Thymus (tissue), 11 donors: ENCODE data around the gene SETDB1. TPM values are rescaled to one million over a fixed set of nuclear protein-coding genes. Genes with fewer than 3 reads are reported as not detected.
"Not testable (repeated sequence)": the region's sequence is repeated elsewhere in the genome, so short reads cannot be mapped to it uniquely, and the experiment has no call there.

Source experiments
- DNase-seq, 9 donors: peaks; one replicate each; pipeline ENCODE4 v3.0.0-alpha.2; 2013; ENCODE audit warnings: low spot score in 9 of 9, low read depth in 6 of 9, missing footprints in 1 of 9
- H3K27ac ChIP-seq, 2 donors: one replicate each; pipeline ENCODE4 v1.5.1; 2013; ENCODE audit warnings: control low read depth in 1 of 2, low read depth in 1 of 2, low read length in 1 of 2, mild to moderate bottlenecking in 1 of 2, moderate library complexity in 1 of 2
- H3K27me3 ChIP-seq, 2 donors: one replicate each; pipeline ENCODE4 v1.5.1; 2013; ENCODE audit warnings: low read length in 1 of 2; ENCODE audit not compliant: control insufficient read depth in 2 of 2, insufficient read depth in 1 of 2
- H3K36me3 ChIP-seq, 2 donors: one replicate each; pipeline ENCODE4 v1.5.1; 2013; ENCODE audit warnings: low read length in 1 of 2, mild to moderate bottlenecking in 1 of 2, moderate library complexity in 1 of 2; ENCODE audit not compliant: control insufficient read depth in 2 of 2, insufficient read depth in 2 of 2
- H3K4me1 ChIP-seq, 2 donors: one replicate each; pipeline ENCODE4 v1.5.1; 2013; ENCODE audit warnings: low read length in 2 of 2; ENCODE audit not compliant: control insufficient read depth in 2 of 2, insufficient read depth in 2 of 2
- H3K4me3 ChIP-seq, 2 donors: one replicate each; pipeline ENCODE4 v1.5.1; 2013; ENCODE audit warnings: low read length in 2 of 2, control low read depth in 1 of 2, mild to moderate bottlenecking in 1 of 2
- H3K9me3 ChIP-seq, 2 donors: one replicate each; pipeline ENCODE4 v1.5.1; 2013; ENCODE audit warnings: low read length in 1 of 2, mild to moderate bottlenecking in 1 of 2; ENCODE audit not compliant: control insufficient read depth in 2 of 2, insufficient read depth in 1 of 2
- WGBS: extraction: QIAGEN DNeasy Blood & Tissue Kit; methylation state at CpG from one replicate; pipeline ENCODE4 v1.1.7; 2013; 5-methylcytosine and 5-hydroxymethylcytosine counted together
- polyA plus RNA-seq: library from polyadenylated mRNA; stranded (reverse); fragments of 200-250 nt; gene quantifications from one replicate; pipeline ENCODE4 v1.2.3, GENCODE V29; 2013
- total RNA-seq: library from RNA; stranded (reverse); fragments of 120-200 nt; gene quantifications from one replicate; pipeline ENCODE4 v1.2.4, GENCODE V29; 2013
- donor health status: healthy.

Gene SETDB1
- total and polyA plus RNA-seq, 2 donors, result 25.9 to 35.5 TPM

DNA sequence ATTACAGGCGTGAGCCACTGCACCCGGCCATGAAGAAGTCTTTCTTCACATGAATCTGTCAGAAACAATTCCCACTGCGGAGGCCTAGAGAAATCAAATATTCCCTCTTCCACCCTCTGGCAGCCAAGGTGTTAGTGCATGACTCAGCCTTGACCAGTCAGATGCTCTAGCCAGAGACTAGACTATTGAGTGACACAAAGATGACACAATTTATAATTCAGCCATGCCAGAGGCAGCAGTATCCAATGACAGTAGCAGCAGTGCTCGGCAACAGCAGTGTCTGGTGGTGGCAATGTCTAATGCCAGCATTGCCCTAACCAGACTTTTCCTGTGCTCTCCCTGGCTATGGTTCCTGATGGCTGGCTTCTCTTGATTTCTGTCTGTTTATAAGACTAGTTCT is 30.5 kb upstream of the SETDB1 start:
- no peaks in the 10 kb centered on the region for H3K9me3 ChIP-seq
- 96% methylated on average over 4 of the region's 4 CpGs for WGBS

GRCh38 chr1:150899795-150900194 is 26.4 kb upstream of the SETDB1 start:
- 98% methylated on average over 8 of the region's 8 CpGs for WGBS
- H3K4me3 ChIP-seq, H3K36me3 ChIP-seq, H3K4me1 ChIP-seq, H3K9me3 ChIP-seq, H3K27me3 ChIP-seq, DNase-seq, H3K27ac ChIP-seq: not testable (repeated sequence)

More for the DNA sequence above, 30.5 kb upstream of the SETDB1 start:
- no peaks in the 10 kb centered on the region for H3K27me3 ChIP-seq
- H3K4me1 ChIP-seq, result peaks cover 0 to under 1% of the 10 kb centered on the region in 2 donors
- H3K36me3 ChIP-seq, result no peaks in the 10 kb centered on the region
- no peak for DNase-seq
- H3K27ac ChIP-seq, result no peak overlapping the region
- no peak overlapping the region for H3K4me3 ChIP-seq

DNA sequence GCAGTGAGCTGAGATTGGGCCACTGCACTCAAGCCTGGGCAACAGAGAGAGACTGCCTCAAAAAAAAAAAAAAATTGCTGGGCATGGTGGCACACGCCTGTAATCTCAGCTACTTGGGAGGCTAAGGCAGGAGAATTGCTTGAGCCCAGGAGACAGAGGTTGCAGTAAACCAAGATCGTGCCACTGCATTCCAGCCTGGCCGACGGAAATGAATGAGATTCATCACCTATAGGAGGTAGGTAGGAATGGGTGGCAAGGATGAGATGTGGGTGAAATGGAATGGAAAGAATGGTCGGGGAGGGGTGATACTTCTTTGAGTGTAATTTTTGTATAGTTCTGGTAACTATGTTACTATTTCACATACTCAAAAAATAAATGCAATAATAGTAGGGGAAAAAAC is 23.8 kb upstream of the SETDB1 start:
- Histone ChIP-seq H3K27ac (no peak overlapping the region), H3K4me3 (no peak overlapping the region), H3K27me3 (no peaks in the 10 kb centered on the region), H3K9me3 (no peaks in the 10 kb centered on the region), H3K4me1 (no peaks in the 10 kb centered on the region), H3K36me3 (no peaks in the 10 kb centered on the region)
- WGBS, result 97% methylated on average over 5 of the region's 5 CpGs
- DNase-seq, result no peak

- no peak overlapping the region for H3K4me3 ChIP-seq
- WGBS, result 94% methylated on average over 1 of the region's 1 CpG
- DNase-seq, result no peak
- H3K9me3 ChIP-seq, result no peaks in the 10 kb centered on the region
- no peaks in the 10 kb centered on the region for H3K27me3 ChIP-seq
- H3K4me1 ChIP-seq, result no peaks in the 10 kb centered on the region
- no peak overlapping the region for H3K27ac ChIP-seq
- H3K36me3 ChIP-seq, result no peaks in the 10 kb centered on the region
Measured at GRCh38 chr1:150902751-150903150, 23.4 kb upstream of the SETDB1 start.

- no peak for DNase-seq
- Histone ChIP-seq H3K4me3 (no peak overlapping the region), H3K9me3 (peaks cover 0 to 2% of the 10 kb centered on the region in 2 donors), H3K27ac (no peak overlapping the region), H3K4me1 (no peaks in the 10 kb centered on the region), H3K36me3 (no peaks in the 10 kb centered on the region), H3K27me3 (no peaks in the 10 kb centered on the region)
- 94% methylated on average over 6 of the region's 6 CpGs for WGBS
Measured at GRCh38 chr1:150905301-150905700, 20.9 kb upstream of the SETDB1 start.

DNA sequence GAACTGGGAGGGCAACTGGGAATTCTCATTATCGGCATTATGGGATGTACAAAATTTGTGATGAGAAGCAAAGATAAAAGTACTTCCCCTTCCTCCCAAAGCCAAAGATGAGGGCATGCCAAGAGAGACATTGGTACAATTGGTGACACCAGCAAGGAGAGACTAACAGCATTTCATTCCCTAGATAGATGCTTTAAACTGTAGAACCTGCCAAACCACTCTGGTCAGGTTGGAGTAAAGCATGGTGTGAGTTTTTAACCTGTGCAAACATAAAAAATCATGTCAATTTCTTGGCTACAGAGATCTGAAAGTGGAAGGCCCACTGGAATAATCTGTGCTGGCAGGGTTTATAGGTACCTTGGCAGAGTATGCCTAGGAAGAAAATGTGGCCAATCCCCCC is 19.8 kb upstream of the SETDB1 start:
- Histone ChIP-seq H3K27ac (no peak overlapping the region), H3K4me3 (no peak overlapping the region), H3K27me3 (no peaks in the 10 kb centered on the region), H3K9me3 (peaks cover 0 to 2% of the 10 kb centered on the region in 2 donors), H3K4me1 (no peaks in the 10 kb centered on the region), H3K36me3 (no peaks in the 10 kb centered on the region)
- no peak for DNase-seq
- WGBS, result 92% methylated on average over 1 of the region's 1 CpG

- WGBS, result 99% methylated on average over 2 of the region's 2 CpGs
- Histone ChIP-seq H3K9me3 (peaks cover 0 to 2% of the 10 kb centered on the region in 2 donors), H3K4me1 (no peaks in the 10 kb centered on the region), H3K27ac (no peak overlapping the region), H3K4me3 (no peak overlapping the region), H3K36me3 (no peaks in the 10 kb centered on the region), H3K27me3 (no peaks in the 10 kb centered on the region)
- no peak for DNase-seq
Measured at GRCh38 chr1:150906813-150907212, 19.4 kb upstream of the SETDB1 start.

DNA sequence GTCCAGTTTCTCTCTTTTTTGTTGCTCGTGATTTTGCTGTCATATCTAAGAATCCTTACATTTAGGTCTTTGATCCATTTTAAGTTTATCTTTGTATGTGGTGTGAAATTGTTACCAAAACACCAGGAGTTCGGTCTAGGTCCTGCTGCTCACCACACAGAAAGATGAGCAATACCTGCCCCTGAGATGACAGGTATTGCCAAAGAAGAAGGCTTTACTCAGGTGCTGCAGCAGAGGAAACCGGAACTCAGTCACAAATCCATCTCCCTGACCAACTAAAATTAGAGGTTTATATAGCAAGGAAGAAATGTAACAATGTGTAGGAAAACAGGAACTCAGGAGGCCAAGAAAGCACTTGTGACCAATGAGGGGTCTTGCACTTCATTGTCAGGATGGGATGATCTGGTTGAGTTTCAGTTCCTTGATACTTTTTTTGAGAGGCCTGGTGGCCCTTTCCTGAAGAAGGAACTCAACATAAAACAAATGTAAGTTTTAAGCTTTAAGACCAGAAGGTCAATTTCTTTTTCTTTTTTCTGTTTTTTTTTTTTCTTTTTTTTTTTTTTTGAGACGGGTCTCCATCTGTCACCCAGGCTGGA is 16.5 kb upstream of the SETDB1 start:
- Histone ChIP-seq H3K36me3 (no peaks in the 10 kb centered on the region), H3K27me3 (no peaks in the 10 kb centered on the region), H3K9me3 (peaks cover 0 to 2% of the 10 kb centered on the region in 2 donors), H3K4me1 (no peaks in the 10 kb centered on the region), H3K4me3 (no peak overlapping the region), H3K27ac (no peak overlapping the region)
- no peak for DNase-seq
- 98% methylated on average over 4 of the region's 4 CpGs for WGBS

DNA sequence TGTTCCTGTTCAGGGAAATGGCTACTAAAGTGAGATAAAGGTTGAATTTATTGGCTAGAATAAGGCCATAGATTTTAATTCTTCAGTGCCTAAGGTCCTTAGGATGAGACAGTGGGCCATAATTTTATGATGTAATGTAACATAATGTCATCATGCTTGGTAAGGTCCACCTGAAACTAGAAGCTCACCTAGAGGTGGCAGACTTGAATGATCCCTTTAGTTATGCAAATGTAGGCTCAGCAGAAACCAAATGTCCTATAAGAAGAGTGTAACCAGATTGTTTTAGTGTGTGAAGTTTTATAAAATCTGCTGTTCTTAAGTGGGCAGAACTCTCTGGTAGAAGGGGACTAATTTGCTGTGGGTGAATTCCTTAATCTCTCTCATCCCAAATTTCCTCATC is 13.5 kb upstream of the SETDB1 start:
- Histone ChIP-seq H3K27me3 (no peaks in the 10 kb centered on the region), H3K27ac (no peak overlapping the region), H3K4me1 (no peaks in the 10 kb centered on the region), H3K4me3 (no peak overlapping the region), H3K36me3 (no peaks in the 10 kb centered on the region), H3K9me3 (peaks cover 0 to 2% of the 10 kb centered on the region in 2 donors)
- DNase-seq, result no peak

GRCh38 chr1:150917387-150917786 is 8.8 kb upstream of the SETDB1 start:
- no peak overlapping the region for H3K27ac ChIP-seq
- DNase-seq, result no peak
- H3K4me1 ChIP-seq, result no peaks in the 10 kb centered on the region
- 97% methylated on average over 7 of the region's 7 CpGs for WGBS
- H3K36me3 ChIP-seq, result no peaks in the 10 kb centered on the region
- no peaks in the 10 kb centered on the region for H3K27me3 ChIP-seq
- no peak overlapping the region for H3K4me3 ChIP-seq
- no peaks in the 10 kb centered on the region for H3K9me3 ChIP-seq
